ENCODE results near the gene NR5A1. TPM values are rescaled to one million over a fixed set of nuclear protein-coding genes. Genes with fewer than 3 reads are reported as not detected.

NR5A1 gene
- total and polyA plus RNA-seq, 2 of the 13 experiments (the other 11 are each of a cell fraction or from before 2014, with no cell fraction given): 28.9 to 44.7 TPM

- 58% methylated on average over 9 of the region's 9 CpGs for WGBS (ENCODE audit: low lambda C conversion rate)
- BruUV-seq (replicated peaks): no TSS peak
- Histone ChIP-seq H3K9ac (ENCODE audit: insufficient read depth, low read depth, low read length) (no peak overlapping the region), H3K27ac (ENCODE audit: extremely low read length, insufficient read depth, low read length) (no peak overlapping the region), H3K27me3 (ENCODE audit: control insufficient read depth in 1 of 2, insufficient read depth in 2 of 2, low read length in 2 of 2) (peaks cover 0 to 14% of the 10 kb centered on the region in 2 experiments; a peak in 2 of 5 replicates), H3K36me3 (replicated peaks in 1 of 2; ENCODE audit: control insufficient read depth in 1 of 2, insufficient read depth in 2 of 2, low read length in 2 of 2) (no peaks in the 10 kb centered on the region), H3K9me3 (ENCODE audit: low read length) (no peaks in the 10 kb centered on the region), H2AFZ (ENCODE audit: low read length) (no peak overlapping the region), H3K79me2 (ENCODE audit: insufficient read depth, low read length) (no peaks in the 10 kb centered on the region), H3K4me3 (replicated peaks in 1 of 3; ENCODE audit: insufficient read depth in 1 of 3, low read depth in 2 of 3, low read length in 3 of 3) (no peak overlapping the region), H4K20me1 (ENCODE audit: insufficient read depth, low read length) (no peaks in the 10 kb centered on the region), H3K4me2 (ENCODE audit: low read depth, low read length) (no peak overlapping the region), H3K4me1 (ENCODE audit: insufficient read depth, low read length) (peaks cover 7% of the 10 kb centered on the region; the same call in 1 of the 2 replicates)
- DNase-seq (ENCODE audit: low spot score): no peak
- CTCF ChIA-PET (ENCODE audit: low intra/inter-chr PET ratio, low total read pairs): no interaction called here
- POLR2A ChIA-PET: no interaction called here
- FAIRE-seq: no peak
- TF ChIP-seq CREB1 (IDR thresholded peaks at IDR 0.05) (peak; percentile 84), CREB1 (CRISPR knock-in tag; IDR thresholded peaks at IDR 0.05) (no peak), ZNF879 (CRISPR knock-in tag; IDR thresholded peaks at IDR 0.05) (no peak)
- ATAC-seq: no peak
- in situ Hi-C loops (cut with HindIII; ENCODE audit: extremely low pct_ligation_motif_present, low pct_unique_long_range_greater_than_20kb) (no loop called here), intact Hi-C loops (cut with micrococcal nuclease; ENCODE audit: unreplicated experiment) (no loop called here)
These were observed 69.1 kb downstream of the NR5A1 start for GRCh38 chr9:124438091-124438490.

- ChIA-PET POLR2A (no interaction called here), CTCF (ENCODE audit: low intra/inter-chr PET ratio, low total read pairs) (no interaction called here)
- no TSS peak for BruUV-seq (replicated peaks)
- peaks cover 0 to 14% of the 10 kb centered on the region in 2 experiments; a peak in 2 of 5 replicates for H3K27me3 ChIP-seq (ENCODE audit: control insufficient read depth in 1 of 2, insufficient read depth in 2 of 2, low read length in 2 of 2)
- H4K20me1 ChIP-seq (ENCODE audit: insufficient read depth, low read length): no peaks in the 10 kb centered on the region
- ATAC-seq (no peak), FAIRE-seq (no peak), DNase-seq (ENCODE audit: low spot score) (no peak)
- no peak overlapping the region for H2AFZ ChIP-seq (ENCODE audit: low read length)
- no peak for TF ChIP-seq CERS6 (CRISPR knock-in tag; IDR thresholded peaks at IDR 0.05)
- peaks cover 11% of the 10 kb centered on the region for H3K4me1 ChIP-seq (ENCODE audit: insufficient read depth, low read length)
- no peak overlapping the region for H3K27ac ChIP-seq (ENCODE audit: extremely low read length, insufficient read depth, low read length)
- no peak overlapping the region for H3K9ac ChIP-seq (ENCODE audit: insufficient read depth, low read depth, low read length)
- 79% methylated on average over 3 of the region's 3 CpGs for WGBS (ENCODE audit: low lambda C conversion rate)
- intact Hi-C loops (cut with micrococcal nuclease; ENCODE audit: unreplicated experiment): no loop called here
- H3K79me2 ChIP-seq (ENCODE audit: insufficient read depth, low read length): no peaks in the 10 kb centered on the region
- no peaks in the 10 kb centered on the region for H3K9me3 ChIP-seq (ENCODE audit: low read length)
- no peak overlapping the region for H3K4me2 ChIP-seq (ENCODE audit: low read depth, low read length)
- H3K36me3 ChIP-seq (replicated peaks in 1 of 2; ENCODE audit: control insufficient read depth in 1 of 2, insufficient read depth in 2 of 2, low read length in 2 of 2): no peaks in the 10 kb centered on the region
- in situ Hi-C loops (cut with HindIII; ENCODE audit: extremely low pct_ligation_motif_present, low pct_unique_long_range_greater_than_20kb): no loop called here
- H3K4me3 ChIP-seq (replicated peaks in 1 of 3; ENCODE audit: insufficient read depth in 1 of 3, low read depth in 2 of 3, low read length in 3 of 3): no peak overlapping the region
These were observed 70.1 kb downstream of the NR5A1 start for GRCh38 chr9:124437086-124437485.
